OCI-M2 (cell line): ENCODE measurements around the gene KCNMA1.

Experiments
- DNase-seq: peaks from one replicate; lab custom pipeline; 2025; ENCODE audit not compliant: unreplicated experiment; lab: John Stamatoyannopoulos, UW

KCNMA1 gene

DNA sequence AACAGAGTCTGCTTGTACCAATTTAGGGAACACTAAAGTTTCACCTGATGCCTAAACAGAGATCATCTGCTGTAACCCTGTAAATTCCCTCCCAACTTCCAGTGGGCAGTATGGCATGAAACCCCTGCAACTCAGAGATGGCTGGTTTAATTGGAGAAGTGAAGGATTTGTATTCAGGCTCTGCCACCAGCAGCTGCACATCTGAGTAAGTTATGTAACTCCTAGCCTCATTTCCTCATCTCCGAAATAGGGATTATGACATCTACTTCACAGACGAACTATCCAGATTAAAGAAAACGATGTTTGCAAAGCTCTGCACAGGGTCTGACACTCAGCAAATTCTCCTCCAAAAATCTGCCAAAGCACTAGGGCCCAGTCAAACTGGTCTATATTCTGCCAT lies 493.0 kb downstream of the KCNMA1 start:
- DNase-seq = no peak

DNA sequence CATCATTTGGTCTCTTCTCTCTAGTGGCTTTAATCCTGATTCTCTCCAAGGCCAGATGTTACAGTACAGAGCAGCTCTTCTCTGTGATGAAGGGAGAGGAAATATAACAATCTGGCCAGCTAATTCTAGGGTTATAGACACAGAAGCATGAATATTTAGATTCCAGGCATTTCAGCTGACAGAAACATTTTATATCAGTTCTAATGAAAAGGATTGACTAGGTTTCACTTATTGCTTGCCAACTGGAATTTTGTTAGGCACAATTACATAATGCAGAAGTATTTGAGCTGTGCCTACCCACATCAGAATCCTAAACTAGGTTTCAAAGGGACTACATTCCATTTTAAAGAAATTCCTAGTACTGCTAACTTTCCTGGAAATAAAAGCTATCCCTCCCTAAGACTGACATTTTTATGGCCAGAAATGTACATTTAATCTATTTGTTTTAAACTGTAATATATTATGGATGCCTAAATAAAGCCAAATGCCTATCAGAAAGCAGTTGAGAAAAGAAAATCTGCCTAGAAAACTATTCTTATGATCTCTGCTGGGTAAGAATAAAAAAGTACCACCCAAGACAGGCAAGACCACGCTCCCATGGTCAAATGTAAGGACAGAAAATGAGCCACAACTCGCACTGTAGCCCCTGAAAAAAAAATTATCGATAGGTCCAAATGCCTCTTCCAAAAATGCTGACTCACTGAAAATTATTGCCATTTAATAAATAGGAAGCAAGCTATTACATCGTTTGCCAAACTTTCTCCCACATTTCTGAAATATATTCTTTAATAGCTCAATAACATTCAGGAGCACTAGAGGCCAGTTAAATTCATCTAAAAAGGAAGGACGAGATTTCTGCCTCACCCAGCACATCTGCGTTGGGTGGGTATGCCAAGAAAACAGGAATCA lies 498.1 kb downstream of the KCNMA1 start:
- no peak for DNase-seq

DNA sequence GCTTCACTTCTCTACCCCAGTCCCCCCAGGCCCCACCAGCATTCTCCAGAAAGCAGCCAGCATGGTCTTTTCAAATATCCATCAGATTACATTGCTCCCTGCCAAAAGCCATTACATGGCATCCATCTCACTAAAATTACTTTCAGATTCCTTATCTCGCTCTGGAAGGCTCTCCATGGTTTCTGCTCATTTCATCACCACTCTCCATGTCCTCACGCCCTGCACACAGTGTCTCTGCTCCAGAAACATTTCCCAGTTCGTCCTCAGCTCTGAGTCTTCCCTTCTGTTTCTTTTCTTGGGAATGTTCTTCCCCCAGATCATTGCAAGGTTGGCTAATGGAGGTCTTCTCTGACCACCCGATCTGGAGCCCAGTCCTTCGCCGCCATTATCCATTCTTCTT lies 499.1 kb downstream of the KCNMA1 start:
- DNase-seq = no peak

DNA sequence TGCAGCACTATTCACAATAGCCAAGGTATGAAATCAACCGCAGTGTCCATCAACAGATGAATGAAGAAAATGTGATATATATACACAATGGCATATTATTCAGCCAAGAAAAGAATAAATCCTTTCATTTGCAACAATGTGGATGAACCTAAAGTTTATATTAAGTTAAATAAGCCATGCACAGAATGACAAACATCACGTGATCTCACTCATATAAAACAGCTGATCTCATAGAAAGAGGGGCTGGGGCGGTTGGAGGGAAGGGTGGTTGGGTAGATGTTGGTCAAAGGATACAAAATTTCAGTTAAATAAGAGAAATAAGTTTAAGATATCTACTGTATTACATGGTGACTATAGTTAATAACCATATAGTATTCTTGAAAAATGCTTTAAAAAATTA lies 502.1 kb downstream of the KCNMA1 start:
- DNase-seq = no peak

DNA sequence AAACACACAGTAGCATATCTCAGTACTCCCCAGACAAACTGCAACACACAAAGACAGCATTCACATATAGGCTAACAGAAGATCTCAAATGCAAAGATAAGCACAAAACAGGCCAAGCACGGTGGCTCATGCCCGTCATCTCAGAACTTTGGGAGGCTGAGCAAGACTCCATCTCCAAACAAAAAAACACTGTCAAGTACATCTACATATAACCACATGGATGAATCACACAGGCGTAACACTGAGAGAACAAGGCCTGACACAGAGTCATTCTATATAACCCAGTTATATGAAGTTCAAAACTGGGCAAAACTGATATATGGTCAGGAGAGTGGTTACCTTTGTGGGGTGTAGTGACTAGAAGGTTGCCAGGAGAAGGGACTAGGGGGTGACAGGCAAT lies 506.4 kb downstream of the KCNMA1 start:
- no peak for DNase-seq

DNA sequence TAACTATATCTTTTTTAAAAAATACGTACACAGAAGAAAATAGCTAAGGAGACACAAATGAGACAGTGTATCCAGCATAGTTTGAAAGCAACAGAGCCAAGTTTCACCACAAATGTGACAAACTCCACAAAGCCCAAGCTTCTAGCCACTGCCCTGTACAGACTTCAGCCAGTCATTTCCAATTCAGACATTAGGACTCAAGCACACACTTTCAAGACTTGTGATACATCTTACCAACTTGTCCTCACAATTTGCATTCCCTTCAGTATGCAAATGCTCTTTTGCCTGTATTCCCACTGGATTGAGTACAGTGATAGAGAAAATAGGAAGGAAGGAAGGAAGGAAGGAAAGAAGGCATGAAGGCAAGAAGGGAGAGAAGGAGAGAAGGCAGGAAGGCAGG lies 510.4 kb downstream of the KCNMA1 start:
- DNase-seq = no peak

DNA sequence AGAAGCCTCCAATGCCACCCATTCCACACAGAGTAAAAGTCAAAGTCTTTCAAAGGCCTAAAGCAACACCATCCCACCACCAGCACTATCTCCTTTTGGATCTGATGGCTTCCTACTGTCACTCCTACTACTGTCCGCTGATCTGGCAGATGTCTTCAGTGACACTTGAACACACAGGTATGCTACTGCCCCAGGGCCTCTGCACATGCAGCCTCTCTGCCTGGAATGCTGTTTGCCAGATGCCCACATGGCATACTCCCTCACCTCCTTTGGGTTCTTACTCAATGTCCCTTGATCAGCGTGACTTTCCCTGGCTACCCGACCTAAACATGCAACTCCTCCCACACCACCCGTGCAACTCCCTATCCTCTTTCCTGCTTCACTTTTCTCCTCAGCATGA lies 512.4 kb downstream of the KCNMA1 start:
- no peak for DNase-seq

DNA sequence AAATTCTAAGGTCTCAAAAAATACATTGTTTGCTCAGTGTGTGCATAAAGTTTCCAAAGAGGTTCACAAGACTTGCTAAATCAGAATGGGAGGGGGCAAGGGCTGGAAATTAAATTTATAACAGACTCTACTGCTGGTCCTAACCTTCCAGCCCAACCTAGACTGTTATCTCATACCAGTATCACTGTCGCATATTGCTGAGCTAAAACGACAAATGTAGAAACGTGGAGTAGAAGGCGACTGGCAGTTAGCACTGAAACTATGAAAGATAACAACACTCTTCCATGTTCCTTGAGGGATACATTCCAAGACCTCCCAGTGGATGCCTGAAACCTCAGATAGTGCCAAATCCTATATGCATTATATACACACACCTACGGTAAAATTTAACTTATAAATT lies 514.3 kb downstream of the KCNMA1 start:
- DNase-seq = no peak

DNA sequence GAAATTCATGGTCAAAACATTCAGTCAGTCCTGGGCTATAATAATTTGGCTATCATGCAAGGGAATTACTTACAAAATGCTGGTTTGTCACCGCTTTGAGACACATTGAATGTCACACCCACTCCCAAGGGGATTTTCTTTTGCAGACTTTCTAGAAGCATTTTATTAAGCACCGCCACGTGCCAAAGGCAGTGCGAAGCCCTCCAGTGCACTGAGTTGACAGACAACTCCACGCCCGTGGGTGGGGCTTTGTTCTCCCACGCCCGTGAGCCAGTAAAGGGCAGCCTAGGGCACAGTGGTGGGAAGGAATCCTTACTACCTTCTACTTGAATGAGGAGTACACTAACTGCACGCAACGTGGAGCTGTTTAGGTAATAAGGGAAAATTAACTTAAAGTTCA lies 515.8 kb downstream of the KCNMA1 start:
- DNase-seq = no peak

DNA sequence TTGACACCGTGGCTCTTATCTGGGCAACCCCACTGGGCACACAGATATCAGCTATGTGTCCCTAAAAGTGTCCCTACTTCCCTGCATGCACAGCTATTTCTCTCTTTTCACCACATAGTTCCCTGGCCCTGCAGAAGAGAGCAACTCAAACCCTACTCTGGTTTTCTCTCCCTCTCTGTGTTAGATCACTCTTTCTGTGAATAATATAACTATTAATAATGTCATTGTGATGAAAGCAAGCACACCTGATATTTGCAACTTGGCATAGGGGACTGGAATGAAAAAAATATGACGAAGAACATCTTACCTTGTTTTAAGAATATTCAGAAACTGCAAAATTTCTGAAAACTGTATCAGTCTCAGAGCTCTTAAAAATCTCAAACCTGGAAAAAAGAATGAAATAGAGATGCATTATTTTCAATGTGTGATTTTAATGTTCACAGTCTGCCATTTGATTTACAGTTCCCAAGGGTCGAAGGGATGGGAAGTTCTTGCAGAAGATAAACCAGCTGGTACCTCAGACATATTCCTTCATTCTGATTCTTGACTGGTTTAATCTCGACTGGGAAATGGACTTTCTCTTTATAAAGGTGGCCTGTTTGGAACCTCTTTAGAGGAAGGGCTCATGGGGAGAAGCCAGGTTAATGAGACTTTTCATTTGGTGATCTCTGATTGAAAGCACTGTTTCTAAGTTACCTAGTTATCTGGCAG lies 516.8 kb downstream of the KCNMA1 start:
- no peak for DNase-seq

DNA sequence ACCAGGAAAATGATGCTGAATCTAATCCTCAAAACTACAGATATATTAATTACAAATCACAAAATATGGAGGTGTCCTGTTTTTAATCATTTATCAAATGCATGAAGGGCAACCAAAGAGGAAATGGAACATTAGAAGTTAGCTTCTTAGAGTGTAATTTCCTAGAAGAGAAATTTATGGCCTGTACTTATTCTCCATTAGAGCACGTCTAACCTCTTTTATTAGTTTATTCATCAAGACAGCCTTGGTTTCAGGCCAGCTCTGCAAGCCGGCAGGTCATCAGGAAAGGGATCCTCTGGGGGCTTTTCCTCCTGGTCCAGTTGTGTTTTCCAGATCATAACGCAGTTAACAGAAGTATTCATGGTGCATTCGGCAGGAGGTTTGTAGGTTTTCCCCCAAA lies 517.6 kb downstream of the KCNMA1 start:
- no peak for DNase-seq

DNA sequence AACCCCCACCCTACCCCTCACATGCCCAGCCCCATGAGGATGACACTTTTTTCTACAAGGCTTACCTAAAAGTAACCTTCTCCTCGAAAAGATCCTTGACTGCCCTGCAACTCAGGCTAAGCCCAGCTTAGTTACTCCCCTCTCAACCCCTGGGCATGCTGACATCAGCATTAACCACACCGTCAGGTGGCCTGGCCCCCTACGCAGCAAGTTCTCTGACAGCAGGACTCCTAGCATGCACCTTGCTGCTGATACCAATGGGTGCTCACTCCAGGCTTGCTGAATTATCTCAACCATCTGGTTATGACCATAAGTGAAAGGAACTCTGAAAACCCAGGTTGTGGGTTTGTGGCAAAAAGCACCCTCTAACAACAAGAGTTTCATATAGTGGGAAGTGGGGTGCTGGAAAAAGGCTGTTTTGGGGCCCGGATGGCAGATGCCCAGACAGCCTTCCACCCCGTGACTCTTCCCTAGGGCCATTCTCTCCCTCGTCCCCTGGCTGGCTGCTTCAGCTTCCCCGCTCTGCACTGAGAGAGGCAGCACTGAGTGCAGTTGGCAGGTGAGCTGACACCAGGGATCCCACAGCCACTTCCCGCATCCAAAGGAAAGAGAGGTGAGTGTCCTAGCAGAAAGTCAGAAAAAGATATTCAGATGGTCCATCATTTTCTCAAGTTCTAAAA lies 518.9 kb downstream of the KCNMA1 start:
- DNase-seq = no peak

DNA sequence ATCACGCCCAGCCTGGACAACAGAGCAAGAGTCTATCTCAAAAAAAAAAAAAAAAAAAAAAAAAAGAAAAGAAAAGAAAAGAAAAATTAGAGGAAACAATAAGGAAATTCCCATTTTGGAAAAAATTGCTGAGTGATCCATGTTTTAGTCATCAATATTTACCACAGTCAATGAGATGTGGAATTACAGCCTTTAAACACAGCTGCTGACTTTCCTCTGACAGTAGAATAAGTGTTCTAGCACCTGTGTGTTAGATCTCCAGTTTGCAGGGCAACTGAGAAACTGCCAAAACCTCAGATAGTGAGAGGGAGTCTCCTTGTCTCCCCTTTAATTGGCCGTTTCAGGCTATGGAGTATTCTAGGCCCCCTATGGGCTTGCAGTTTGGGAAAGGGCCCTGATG lies 520.1 kb downstream of the KCNMA1 start:
- DNase-seq = no peak

DNA sequence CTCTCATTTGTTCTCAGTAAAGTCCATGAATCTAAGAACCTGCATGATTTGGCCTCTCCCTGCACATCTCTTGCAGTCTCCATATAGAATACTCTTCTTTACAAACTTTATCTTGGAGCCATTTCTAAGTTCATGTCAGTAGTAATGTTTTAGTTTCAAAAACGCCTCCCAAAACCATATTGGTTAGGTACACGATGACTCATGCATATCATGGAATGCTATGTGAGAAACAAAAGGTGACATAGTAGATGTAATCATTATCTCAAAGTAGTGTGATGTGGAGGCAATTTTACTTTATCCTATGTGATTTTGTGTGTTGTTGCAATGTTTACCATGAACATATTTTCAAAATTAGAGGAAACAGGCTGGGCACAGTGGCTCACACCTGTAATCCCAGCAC lies 520.7 kb downstream of the KCNMA1 start:
- DNase-seq = no peak

DNA sequence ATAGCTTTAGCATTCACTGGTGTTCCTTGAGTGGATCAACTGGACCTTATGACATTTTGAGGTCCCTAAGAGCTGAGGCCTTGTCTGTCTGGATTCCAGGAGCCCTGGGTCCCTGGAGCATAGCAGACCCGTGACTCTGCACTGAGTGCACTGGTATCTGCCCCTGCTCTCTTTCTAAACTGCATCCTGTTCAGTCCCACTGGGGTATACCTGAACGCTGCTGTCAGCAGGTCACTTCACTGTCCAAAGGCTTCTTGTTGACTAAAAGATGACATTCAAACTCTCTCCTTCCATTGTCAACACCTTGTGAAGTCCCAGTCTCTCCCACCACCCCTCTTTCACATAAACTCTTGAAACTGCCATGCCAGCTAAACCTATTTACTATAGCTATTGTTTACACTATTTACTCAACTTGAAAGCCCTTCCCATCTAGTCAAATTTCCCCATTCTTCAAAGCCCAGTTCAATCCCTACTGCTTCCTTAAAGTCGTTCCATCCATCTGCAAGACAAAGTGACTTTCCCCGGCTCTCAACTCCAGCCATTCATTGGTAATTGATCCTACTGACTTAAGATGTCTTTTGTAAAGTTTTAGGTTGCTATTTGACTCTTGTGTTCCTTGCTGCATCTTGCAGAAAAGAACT lies 523.3 kb downstream of the KCNMA1 start:
- no peak for DNase-seq

DNA sequence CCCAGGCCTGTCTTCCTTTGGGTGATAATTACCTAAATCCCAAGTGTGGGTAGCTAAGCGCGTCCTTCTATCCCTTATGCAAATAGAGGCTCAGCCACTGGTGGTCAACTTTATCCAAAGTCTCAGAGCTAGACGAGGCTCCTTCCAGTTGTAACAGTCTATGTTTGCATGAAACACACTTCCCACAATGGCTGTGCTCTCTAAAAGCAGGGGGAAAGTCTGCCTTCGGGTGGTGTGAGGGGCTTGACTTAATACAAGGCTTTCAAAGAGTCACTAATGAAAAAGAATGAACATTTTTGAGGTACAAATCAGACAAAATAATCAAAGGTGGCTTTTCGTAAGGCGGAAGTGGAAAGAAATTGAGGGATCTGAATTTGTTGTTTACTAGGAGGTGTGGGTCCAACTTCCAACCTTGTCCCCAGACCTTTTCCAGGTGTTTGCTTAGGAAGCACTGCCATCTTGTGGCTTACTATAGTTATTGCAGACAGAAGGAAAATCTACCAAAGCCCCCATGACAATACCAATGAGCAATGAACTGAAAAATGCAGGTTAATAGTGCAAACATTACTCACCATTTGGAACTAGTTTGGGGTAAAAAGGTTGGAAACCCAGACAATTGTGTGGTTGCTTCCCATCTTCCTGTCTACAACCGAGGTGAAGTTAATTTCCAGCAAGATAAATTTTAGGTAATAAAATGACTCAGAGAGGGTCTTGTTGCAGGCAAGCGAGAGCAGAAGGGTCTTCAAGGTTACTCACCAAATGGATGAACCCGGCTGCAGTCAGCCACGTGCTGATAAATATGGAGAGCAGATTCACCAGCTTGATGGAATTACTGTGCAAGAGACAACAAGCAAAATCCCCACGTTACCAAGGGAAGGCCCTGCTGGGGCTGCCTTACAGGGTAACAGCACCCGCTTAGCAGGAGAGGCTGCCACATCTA lies 525.7 kb downstream of the KCNMA1 start:
- no peak for DNase-seq

DNA sequence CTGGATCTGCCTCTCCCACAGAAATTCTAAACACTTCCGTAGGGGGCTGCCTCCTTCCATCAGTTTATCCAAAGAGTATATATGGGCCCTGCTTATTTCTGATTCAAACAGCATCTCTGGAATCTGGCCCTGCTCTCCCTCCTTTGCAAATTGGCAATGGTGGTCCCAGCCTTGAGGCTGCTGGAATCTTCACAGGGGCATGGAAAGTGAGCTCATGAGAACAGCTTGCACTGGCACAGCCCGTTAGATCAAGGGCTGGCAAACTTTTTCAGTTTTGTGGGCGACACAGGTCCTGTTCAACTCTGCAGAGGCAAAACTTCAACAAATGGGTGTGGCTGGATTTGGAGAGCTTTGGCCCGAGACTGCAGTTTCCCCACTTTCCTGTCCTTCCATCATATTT lies 526.9 kb downstream of the KCNMA1 start:
- DNase-seq = no peak

DNA sequence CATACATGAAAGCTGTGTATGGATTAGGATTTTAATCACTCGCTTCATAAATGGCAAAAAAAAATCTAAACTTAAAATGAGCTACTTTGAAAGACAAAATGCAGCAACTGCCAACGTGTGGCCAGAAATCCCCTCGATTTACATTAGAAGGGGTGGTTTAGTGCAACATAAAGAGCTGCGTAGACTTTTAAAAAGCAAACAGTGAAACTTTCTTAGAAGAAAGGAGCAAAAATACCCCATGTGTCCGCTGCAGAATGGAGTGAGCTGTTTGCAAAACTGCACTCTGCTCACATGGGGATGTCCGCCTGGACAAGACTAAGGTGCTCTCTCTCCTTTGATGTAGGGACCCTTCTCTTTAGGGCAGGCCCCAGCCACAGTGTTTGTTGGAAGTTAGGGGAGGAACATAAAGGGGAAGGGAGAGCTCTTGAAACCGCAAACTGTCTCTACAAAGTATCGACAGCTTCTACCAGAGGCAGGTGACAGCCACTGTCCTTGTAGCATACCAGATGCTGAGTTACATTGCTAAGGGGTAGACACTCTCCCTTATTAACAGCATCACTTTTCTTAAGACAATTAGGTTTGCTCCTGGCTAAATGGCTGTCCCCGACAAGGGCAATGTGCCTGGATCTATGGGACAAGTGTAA lies 528.1 kb downstream of the KCNMA1 start:
- DNase-seq = no peak

DNA sequence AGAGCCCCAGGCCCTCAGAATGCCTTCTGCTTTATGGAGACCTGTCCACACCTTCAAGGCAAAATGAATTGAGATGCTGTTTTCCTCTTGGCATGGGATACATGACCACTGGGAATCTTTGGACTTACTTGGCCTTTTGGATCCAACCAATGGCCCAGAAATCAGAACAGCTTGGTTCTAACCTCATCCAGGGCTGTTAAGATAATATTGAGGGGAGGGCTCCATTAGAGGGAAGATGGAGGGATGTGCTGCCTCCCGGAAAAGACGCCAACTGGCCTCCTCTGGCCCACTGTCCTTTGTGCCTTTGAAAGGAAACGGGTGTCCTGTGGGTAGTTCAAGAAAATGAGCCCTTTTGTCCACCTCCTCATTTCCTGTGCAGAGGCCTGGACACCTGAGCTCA lies 530.9 kb downstream of the KCNMA1 start:
- DNase-seq = no peak

DNA sequence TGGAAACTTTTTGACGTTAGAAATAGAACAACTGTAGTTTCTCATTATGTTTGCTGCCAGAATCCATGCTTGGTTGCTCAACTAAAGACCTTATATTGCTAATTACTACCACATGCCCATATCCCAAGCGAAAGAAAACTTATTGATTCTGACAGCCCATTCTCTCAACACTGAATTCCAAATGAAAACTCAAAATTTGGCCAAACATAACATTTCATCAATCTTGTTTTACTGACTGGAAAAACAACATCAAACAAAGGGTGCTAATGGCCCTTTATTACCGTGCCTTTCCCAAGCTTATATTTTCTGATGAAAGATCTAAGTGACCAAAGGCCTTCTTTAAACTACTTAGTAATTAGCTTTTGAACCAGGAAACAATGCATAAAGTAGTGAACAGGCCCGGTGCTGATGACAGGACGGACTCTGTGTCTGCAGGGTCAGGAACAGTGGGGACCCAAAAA lies 531.8 kb downstream of the KCNMA1 start:
- DNase-seq = no peak
